ENCODE measurements around the gene RGS17.
"Not testable (repeated sequence)": the region's sequence is repeated elsewhere in the genome, so short reads cannot be mapped to it uniquely, and the experiment has no call there.

The RGS17 gene

DNA sequence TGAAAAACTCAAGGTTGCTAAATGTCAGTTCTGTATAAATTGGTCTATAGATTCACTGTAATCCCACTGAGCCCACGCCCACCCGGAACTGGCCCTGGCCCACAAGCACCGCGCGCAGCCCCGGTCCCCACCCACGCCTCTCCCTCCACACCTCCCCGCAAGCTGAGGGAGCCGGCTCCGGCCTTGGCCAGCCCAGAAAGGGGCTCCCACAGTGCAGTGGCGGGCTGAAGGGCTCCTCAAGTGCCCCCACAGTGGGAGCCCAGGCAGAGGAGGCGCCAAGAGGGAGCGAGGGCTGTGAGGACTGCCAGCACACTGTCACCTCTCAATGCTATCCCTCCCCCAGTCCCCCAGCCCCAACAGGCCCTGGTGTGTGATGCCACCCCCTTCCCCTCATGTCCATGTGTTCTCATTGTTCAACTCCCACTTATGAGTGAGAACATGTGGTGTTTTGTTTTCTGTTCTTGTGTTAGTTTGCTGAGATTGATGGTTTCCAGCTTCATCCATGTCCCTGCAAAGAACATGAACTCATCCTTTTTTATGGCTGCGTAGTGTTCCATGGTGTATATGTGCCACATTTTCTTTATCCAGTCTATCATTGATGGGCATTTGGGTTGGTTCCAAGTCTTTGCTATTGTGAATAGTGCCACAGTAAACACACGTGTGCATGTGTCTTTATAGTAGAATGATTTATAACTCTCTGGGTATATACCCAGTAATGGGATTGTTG is 164.8 kb downstream of the RGS17 start:
- in situ Hi-C loops (cut with MboI; ENCODE audit: low sequenced_read_pairs) = not testable (repeated sequence)

DNA sequence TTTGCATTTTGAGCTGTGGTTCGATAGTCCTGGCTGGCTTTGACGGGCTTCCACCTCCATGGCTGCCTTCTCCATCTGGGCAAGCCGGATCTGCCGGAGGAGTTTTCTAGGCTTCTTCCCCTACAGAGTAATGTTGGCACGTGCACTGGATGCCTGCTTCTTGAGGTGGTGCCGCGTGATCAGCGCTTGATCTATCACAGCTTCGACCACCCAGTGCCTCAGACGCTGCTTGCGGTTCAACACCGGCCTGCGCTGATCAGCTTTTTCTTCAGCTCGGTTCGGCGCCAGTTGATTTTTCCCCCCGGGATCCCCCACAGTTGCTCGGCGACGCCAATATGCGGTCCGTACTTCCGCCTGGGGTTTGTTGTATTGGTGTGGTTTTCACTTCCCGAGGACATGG is 171.7 kb downstream of the RGS17 start:
- in situ Hi-C loops (cut with MboI; ENCODE audit: low sequenced_read_pairs) = no loop called here

DNA sequence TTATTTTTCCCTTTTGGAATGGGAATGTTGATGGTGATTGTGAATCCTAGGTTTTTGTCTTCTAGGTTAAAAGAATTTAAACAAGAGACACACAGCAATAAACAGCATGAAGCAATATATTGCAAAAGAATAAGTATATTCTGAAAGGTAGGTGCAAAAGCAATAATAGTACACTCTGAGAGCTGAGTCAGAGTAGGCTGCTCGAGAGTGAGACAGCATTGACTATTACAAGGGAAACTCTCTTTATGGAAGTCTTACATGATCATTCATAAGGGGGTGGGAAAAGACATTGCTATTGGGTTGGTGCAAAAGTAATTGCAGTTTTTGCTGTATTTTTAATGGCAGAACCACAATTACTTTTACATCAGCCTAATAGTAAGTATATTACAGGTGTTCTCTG is 173.3 kb downstream of the RGS17 start:
- in situ Hi-C loops (cut with MboI; ENCODE audit: low sequenced_read_pairs) = no loop called here

Data from HL-60/S4 treated with phorbol 12-myristate 13-acetate at 8.2 ng/mL for 4 days and 3 days (cell line).